Testis (tissue), 2 donors: ENCODE measurements around the gene OR4N2.
"Not testable (repeated sequence)": the region's sequence is repeated elsewhere in the genome, so short reads cannot be mapped to it uniquely, and the experiment has no call there.

ENCODE experiments used
- POLR2A ChIP-seq: fragments of 450-650 bp; IDR thresholded peaks from one replicate; pipeline ENCODE4 v1.6.1; 2017; ENCODE audit warnings: antibody characterized with exemption, mild to moderate bottlenecking, moderate library complexity
- TF ChIP-seq, protein P1 (sequence below), 3 experiments: fragments of 450-650 bp in 2 of 3; fragments of 200-600 bp in 1 of 3; sonication (generic) in 1 of 3; IDR thresholded peaks; one replicate each; pipeline ENCODE4 v1.5.1; 2016 to 2019; ENCODE audit warnings: antibody characterized with exemption in 3 of 3, mild to moderate bottlenecking in 2 of 3, moderate library complexity in 1 of 3

DNA sequence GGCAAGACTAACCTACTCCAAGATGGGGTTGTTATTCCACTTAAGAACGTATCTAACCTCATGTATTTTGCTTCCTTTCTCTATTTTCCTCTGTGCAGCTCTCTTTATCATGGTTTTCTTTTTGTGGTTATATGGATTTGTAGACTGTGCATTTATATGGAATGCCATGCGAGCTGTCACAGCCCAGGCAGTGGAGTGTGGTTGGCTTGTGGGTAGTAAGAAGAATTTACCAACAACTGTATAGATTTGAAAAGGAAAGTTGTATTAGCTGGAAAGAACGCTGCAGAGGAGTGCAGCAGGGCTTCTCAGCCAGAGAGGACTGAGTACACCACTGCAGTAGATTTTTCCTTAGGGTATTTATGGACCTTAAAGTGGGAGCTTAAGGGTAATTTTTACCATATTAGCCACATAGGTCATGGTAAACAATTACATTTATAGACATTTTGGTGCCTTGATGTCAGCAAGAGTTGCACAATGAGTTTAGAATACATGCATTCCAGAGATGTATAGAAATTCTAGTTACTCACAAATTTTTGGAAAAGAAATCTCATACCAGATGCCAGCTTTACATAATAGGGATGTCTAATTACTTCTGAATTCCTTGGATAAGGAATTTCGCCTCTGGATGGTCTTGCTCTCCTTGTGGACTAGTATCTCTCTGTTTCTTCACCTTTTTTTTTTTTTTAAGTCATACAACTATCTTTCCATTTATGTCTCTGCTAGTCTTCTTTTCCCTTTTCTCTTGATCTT, 9.8 kb downstream of the OR4N2 start:
- TF ChIP-seq, protein P1, sequence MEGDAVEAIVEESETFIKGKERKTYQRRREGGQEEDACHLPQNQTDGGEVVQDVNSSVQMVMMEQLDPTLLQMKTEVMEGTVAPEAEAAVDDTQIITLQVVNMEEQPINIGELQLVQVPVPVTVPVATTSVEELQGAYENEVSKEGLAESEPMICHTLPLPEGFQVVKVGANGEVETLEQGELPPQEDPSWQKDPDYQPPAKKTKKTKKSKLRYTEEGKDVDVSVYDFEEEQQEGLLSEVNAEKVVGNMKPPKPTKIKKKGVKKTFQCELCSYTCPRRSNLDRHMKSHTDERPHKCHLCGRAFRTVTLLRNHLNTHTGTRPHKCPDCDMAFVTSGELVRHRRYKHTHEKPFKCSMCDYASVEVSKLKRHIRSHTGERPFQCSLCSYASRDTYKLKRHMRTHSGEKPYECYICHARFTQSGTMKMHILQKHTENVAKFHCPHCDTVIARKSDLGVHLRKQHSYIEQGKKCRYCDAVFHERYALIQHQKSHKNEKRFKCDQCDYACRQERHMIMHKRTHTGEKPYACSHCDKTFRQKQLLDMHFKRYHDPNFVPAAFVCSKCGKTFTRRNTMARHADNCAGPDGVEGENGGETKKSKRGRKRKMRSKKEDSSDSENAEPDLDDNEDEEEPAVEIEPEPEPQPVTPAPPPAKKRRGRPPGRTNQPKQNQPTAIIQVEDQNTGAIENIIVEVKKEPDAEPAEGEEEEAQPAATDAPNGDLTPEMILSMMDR (IDR thresholded peaks at IDR 0.05) = not testable (repeated sequence)
- not testable (repeated sequence) for TF ChIP-seq POLR2A
